Left ventricle myocardium inferior (tissue), 1 donor: Measurements from ENCODE around the gene BDKRB1. TPM values are rescaled to one million over a fixed set of nuclear protein-coding genes. Genes with fewer than 3 reads are reported as not detected.

ENCODE experiments used
- DNase-seq: peaks from one replicate; pipeline ENCODE4 v3.0.0-alpha.2; 2020
- H3K27ac ChIP-seq: fragments of 200-600 bp; replicated peaks from 2 replicates; pipeline ENCODE4 v1.8.0; 2021
- H3K27me3 ChIP-seq: fragments of 200-600 bp; 2 replicates; pipeline ENCODE4 v1.8.0; 2021; ENCODE audit warnings: low read depth
- H3K36me3 ChIP-seq: fragments of 200-600 bp; 2 replicates; pipeline ENCODE4 v1.8.0; 2021
- H3K4me1 ChIP-seq: fragments of 200-600 bp; 2 replicates; pipeline ENCODE4 v1.8.0; 2021
- H3K4me3 ChIP-seq: fragments of 200-600 bp; 2 replicates; pipeline ENCODE4 v1.8.0; 2021; ENCODE audit warnings: mild to moderate bottlenecking, moderate library complexity
- H3K9me3 ChIP-seq: fragments of 200-600 bp; replicated peaks from 2 replicates; pipeline ENCODE4 v1.8.0; 2021
- CTCF ChIP-seq: fragments of 200-600 bp; IDR thresholded peaks from 2 replicates; pipeline ENCODE4 v1.8.0; 2021; ENCODE audit warnings: antibody characterized with exemption, mild to moderate bottlenecking, borderline replicate concordance
- intact Hi-C: fragments of 100-400 bp; cut with micrococcal nuclease; formaldehyde crosslinking; loops from one replicate; pipeline ENCODE4 v1.11.0; 2022
- total RNA-seq: library from RNA; stranded (reverse); fragmentation: NEBNext Ultra II Directional; extraction: Animal tissue kit (Norgen Biotek cat#: 25700); gene quantifications from one replicate; pipeline ENCODE4 v1.2.1, GENCODE V29; 2021
- donor health status: DM: no; HTN: yes; CAD: no; lungs with severe emphysema.

BDKRB1 gene
- total RNA-seq, 1 donor from 2014 or later = not detected

DNA sequence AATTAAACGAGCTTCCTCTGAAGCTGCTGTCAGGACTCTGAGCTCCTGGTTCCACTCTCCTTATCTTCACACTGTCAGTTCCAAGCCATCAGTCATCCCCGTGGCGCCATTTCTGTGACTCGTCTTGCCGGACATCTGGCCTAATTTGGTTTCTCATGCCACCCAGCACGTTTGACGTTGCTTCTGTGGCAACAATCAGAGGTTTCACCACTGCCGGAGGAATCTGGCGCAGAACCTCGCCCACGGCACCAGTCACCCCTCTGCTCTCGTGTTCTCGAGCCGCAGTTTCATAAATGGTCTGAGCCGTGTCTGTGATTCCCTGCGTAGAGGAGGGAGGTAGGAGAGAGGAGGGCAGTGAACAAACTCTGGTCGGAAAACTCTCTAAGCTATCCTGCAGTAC is 29.7 kb downstream of the BDKRB1 start:
- DNase-seq = peak; percentile 18

GRCh38 chr14:96286251-96286650 is 30.2 kb downstream of the BDKRB1 start:
- H3K4me3 ChIP-seq = no peak overlapping the region
- H3K27ac ChIP-seq = peak overlapping the region; percentile 18
- H3K27me3 ChIP-seq = no peaks in the 10 kb centered on the region
- H3K36me3 ChIP-seq = peaks cover 81% of the 10 kb centered on the region
- DNase-seq = no peak
- intact Hi-C loops = no loop called here
- H3K9me3 ChIP-seq = no peaks in the 10 kb centered on the region
- H3K4me1 ChIP-seq = peaks cover 19% of the 10 kb centered on the region
- TF ChIP-seq CTCF = no peak

More for the DNA sequence above, 29.7 kb downstream of the BDKRB1 start:
- Histone ChIP-seq H3K36me3 (peaks cover 79% of the 10 kb centered on the region), H3K4me3 (peak overlapping the region; percentile 6), H3K4me1 (peaks cover 19% of the 10 kb centered on the region), H3K27ac (peak overlapping the region; percentile 18), H3K27me3 (no peaks in the 10 kb centered on the region), H3K9me3 (no peaks in the 10 kb centered on the region)
- TF ChIP-seq CTCF = no peak
- intact Hi-C loops = no loop called here

DNA sequence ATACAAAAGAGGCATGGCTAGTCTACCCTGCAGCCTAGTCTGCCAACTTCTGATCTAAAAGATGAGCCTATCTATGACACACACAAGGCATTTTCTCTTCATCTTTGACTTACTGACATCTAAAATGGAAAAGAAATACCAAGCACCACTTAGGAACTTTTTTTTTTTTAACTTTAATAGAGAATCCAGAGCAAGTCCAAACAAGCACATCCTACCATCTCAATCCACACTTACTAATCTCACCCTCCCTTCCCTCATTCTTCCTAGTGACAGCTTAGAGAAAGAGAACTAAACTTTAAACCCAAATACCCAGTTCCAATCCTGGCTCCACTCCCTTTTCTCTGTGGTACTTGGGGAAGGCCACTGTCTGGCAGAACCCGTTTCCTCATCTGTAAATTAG is 31.8 kb downstream of the BDKRB1 start:
- no peaks in the 10 kb centered on the region for H3K27me3 ChIP-seq
- no peak for TF ChIP-seq CTCF
- H3K27ac ChIP-seq = no peak overlapping the region
- no peaks in the 10 kb centered on the region for H3K9me3 ChIP-seq
- H3K4me1 ChIP-seq = peaks cover 15% of the 10 kb centered on the region
- intact Hi-C loops = no loop called here
- H3K4me3 ChIP-seq = no peak overlapping the region
- peaks cover 76% of the 10 kb centered on the region for H3K36me3 ChIP-seq
- DNase-seq = no peak

GRCh38 chr14:96294246-96294645 is 38.2 kb downstream of the BDKRB1 start:
- no peak for DNase-seq
- H3K4me3 ChIP-seq = no peak overlapping the region
- no peak overlapping the region for H3K27ac ChIP-seq
- no peak for TF ChIP-seq CTCF
- H3K4me1 ChIP-seq = no peaks in the 10 kb centered on the region
- intact Hi-C loops = loop anchor here (10.0 kb wide), 1 partner anchor 131 kb away; no protein-coding TSS in a partner anchor
- no peaks in the 10 kb centered on the region for H3K9me3 ChIP-seq
- peaks cover 42% of the 10 kb centered on the region for H3K36me3 ChIP-seq
- H3K27me3 ChIP-seq = no peaks in the 10 kb centered on the region

DNA sequence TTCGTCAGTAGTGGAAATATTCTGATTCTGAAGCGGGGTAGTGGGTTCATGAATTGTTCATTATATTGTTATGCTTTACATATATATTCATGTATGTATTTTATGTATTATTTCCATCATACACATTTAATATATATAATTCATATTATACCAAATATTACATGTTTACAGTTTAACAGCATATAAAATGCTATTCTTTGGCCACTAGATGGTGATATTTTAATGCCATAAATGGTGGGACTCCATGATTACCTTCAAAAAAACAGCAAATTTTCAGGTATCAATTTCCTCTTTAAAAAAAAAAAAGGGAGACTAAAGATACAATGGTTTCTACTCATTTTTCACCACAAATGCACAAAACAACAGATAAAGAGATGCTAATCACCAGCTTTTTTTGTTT is 41.0 kb downstream of the BDKRB1 start:
- no peak overlapping the region for H3K27ac ChIP-seq
- peaks cover 50% of the 10 kb centered on the region for H3K36me3 ChIP-seq
- H3K9me3 ChIP-seq = no peaks in the 10 kb centered on the region
- H3K4me3 ChIP-seq = no peak overlapping the region
- peak; percentile 56 for TF ChIP-seq CTCF
- no peaks in the 10 kb centered on the region for H3K27me3 ChIP-seq
- DNase-seq = no peak
- H3K4me1 ChIP-seq = no peaks in the 10 kb centered on the region
- intact Hi-C loops = loop anchor here (10.0 kb wide), 1 partner anchor 128 kb away; no protein-coding TSS in a partner anchor
